ENCODE results near the gene GNAI2.
A peak's percentile ranks its signal among the peaks of the same experiment; 100 is the strongest.
"Not testable (repeated sequence)": the region's sequence is repeated elsewhere in the genome, so short reads cannot be mapped to it uniquely, and the experiment has no call there.

Gene GNAI2

DNA sequence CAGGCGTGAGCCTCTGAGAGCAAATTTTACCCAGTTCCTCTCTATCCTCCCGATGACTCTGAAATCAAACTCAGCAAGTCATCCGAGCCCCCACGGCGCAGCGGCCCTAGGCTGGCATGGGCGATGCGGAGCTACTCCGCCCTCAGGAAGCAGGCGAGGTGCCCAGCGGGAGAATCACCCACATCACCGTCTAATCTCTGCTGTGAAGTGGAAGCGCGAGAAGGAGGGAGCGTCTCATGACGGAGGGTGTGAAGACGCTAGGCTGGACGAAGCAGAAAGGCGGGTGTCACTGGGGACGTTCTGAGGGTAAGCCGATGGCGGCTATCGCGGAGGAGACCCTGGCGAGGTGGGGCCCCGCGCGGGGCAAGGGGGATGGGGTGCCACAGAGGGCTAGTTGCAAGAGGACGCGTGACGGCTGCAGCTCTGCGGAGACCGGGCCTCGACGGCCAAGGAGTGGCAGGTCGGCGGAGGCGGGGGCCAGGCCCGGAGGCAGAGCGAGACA is 9.1 kb upstream of the GNAI2 start:
- DNase-seq (ENCODE audit: low read depth): peak; percentile 59

DNA sequence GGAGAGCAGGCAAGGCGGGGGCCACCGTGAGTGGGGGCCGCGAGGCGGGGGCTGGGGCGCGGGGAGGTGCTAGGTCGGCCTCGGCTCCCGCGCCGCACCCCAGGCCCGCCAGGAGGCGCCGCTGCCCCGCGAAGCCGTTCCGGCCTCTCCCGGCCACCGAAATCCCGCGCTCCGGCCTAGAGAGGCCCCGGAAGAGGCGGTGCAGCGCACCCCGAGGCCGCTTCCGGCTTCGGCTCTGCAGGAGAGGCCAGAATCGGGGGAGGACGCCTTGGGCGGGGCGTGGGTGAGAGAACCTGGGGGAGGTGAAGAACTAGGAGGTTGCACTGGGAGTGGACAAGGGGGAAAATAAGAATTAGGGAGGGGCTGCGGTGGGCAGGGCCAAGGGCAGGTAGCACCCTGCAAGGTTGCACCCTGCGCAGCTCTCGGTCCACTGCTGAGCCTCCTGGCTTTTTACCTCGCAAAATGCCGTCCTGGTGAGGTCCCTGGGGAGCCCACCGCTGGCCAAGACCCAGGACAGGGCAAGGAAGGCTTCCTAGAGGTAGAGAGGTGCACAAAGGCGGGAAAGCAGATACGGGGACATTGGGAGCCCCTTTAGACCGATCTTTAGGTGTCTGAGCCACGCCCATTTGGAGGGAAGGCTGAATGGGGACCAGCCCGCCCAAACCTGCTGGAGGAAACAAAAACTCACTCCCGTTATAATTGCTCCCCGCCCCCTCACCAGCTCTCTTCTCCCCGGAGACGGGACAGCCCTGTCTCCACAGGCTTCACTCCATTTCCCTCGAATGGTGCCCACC is 8.4 kb upstream of the GNAI2 start:
- DNase-seq (ENCODE audit: low read depth): peak; percentile 89

- peak; percentile 32 for DNase-seq (ENCODE audit: low read depth)
Measured at GRCh38 chr3:50228184-50228763, 7.7 kb upstream of the GNAI2 start.

GRCh38 chr3:50229490-50229889 is 6.5 kb upstream of the GNAI2 start:
- no peak for DNase-seq (ENCODE audit: low read depth)

DNA sequence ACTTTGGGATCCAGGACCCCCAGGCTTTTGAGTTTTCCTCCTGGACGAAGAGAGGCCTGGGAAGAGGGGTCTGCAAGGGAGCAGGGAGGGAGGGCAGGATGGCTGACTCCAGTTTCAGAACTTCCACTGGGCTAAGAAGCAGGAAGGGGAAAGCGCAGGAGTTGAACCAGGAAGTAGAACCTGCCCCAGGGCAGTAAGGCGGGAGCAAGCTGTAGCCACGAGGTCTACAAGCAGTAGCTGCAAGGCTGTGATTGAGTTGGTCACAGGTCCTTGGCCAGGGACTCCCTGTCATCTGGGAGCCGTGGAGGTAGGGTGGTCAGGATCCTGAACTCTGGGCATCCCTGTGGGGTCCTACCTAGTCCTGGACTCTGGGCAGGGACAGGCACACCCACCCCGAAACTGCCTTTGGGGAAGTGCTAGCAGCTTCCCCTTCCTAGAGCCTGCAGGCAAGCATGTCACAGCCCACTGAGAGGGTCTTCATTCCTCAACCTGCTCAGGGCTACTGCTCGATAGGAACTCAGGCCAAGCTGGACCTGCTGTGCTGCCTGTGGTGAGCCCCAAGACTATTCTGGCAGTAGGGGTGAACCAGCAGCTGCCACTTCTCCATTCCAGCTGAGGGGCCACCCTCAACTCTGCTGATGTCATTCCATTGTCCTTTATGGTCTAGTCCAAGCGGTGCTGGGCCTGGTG is 5.8 kb upstream of the GNAI2 start:
- DNase-seq (ENCODE audit: low read depth): no peak

- DNase-seq (ENCODE audit: low read depth): peak; percentile 29
Measured at GRCh38 chr3:50230794-50231125, 5.2 kb upstream of the GNAI2 start.

DNA sequence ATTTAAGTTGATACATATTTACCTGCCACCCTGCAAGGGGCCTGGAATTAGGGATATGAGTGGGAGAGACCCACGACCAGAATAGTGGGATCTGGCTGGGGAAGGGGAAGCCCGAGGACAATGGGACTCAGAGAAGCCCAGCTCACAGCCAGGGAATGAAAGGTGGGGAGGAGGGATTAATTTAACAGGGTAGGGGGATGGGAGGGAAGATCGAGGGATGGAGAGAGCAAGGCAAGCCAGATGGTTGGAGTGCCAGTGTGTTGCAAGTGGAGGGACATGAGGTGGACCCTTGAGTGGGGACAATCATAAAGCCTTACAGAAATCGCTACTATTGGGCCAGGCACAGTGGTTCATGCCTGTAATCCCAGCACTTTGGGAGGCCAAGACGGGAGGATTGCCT is 4.4 kb upstream of the GNAI2 start:
- DNase-seq (ENCODE audit: low read depth): no peak

- DNase-seq (ENCODE audit: low read depth): no peak
Measured at GRCh38 chr3:50232303-50232702, 3.7 kb upstream of the GNAI2 start.

DNA sequence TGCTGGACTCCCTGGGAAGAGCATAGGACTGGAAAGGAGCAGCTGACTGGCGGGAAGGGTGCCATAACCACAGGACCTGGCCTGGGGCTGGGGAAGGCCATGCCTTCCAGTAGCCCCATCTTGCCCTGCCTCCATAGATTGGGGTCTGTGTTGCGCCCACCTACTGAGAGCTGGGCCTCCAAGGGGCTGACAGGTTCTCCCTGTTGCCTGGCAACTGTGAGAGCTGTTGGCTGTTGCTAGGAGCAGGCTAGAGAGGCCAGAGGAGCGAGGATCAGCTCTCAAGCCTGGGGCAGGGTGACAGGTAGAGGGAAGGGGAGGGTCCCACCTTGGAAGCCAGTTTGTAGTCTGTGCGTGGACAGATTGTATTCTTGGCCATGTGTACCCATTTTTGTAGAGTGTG is 2.8 kb upstream of the GNAI2 start:
- DNase-seq (ENCODE audit: low read depth): no peak

GRCh38 chr3:50236484-50237132 is 604 bp downstream of the GNAI2 start:
- no peak for DNase-seq (ENCODE audit: low read depth)

DNA sequence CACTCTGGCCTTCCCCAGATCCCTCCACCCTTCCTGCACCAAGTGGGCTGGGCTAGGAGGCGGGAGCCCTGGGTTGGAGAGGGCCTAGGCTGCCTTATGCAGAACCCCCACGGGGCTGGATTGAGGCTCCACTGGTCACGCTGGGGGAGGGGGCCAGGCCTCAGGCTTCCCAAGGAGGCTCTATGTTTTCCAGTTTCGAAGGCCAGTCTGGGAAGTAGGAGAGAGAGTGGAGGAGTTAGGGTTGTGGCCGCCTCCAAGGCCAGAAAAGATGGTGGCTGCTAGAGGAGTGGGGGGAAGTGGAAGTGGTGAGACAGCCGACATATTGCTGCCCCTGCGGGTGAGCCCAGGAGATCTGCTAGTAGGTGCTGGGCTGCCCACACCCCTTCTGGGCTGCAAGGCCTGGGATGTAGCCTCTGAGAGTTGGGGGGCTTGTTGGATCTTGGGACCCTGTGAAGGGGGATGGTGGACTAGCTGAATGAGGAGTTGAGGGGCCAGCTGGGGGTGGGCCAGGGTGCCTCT is 1.2 kb downstream of the GNAI2 start:
- DNase-seq (ENCODE audit: low read depth): peak; percentile 69

GRCh38 chr3:50237754-50238548 is 1.9 kb downstream of the GNAI2 start:
- DNase-seq (ENCODE audit: low read depth): peak; percentile 92

DNA sequence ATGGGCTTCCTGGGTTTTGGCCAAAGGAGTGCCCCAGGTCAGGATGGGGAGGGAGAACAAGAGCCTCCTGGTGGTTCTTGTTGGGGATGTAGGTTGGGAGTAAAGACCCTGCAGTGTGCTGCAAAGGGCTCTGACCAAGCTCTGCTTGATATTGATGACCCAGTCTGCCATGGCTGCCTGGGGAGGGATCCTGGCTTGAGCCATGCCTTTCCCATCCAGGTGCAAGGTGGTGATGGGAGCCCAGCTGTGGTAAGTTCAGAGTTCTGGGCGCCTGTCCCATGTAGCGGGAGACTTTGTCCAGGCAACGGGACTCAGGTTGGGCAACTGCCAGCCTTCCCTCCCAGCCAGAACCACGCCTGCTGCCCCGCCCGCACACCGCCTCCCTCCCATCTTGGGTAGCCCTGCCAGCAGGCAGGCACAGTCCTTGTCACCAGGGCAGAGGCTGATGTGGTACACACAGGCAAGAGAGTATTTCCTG is 2.6 kb downstream of the GNAI2 start:
- peak; percentile 49 for DNase-seq (ENCODE audit: low read depth)

GRCh38 chr3:50239649-50240048 is 3.6 kb downstream of the GNAI2 start:
- no peak for DNase-seq (ENCODE audit: low read depth)

- no peak for DNase-seq (ENCODE audit: low read depth)
Measured at GRCh38 chr3:50241163-50241562, 5.2 kb downstream of the GNAI2 start.

GRCh38 chr3:50241713-50242380 is 5.8 kb downstream of the GNAI2 start:
- DNase-seq (ENCODE audit: low read depth): no peak

DNA sequence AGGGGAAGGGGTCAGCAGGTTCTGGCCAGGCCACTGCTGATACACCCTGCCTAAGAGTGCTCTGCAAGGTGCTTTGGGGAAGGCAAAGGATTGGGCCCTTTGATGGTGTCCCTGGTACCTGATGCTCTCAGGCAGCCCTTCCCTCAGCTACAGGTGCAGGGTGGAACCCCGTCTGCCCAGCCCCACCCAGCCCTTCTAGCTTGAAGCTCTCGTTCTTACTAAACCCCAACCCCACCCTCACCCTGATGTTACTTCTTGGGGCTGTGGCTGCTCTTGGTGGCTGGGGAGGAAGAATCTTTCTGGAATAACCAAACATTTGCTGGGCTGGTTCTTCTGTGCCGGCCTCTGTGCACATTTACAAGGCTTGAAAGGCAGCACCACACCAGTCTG is 6.4 kb downstream of the GNAI2 start:
- DNase-seq (ENCODE audit: low read depth): no peak

DNA sequence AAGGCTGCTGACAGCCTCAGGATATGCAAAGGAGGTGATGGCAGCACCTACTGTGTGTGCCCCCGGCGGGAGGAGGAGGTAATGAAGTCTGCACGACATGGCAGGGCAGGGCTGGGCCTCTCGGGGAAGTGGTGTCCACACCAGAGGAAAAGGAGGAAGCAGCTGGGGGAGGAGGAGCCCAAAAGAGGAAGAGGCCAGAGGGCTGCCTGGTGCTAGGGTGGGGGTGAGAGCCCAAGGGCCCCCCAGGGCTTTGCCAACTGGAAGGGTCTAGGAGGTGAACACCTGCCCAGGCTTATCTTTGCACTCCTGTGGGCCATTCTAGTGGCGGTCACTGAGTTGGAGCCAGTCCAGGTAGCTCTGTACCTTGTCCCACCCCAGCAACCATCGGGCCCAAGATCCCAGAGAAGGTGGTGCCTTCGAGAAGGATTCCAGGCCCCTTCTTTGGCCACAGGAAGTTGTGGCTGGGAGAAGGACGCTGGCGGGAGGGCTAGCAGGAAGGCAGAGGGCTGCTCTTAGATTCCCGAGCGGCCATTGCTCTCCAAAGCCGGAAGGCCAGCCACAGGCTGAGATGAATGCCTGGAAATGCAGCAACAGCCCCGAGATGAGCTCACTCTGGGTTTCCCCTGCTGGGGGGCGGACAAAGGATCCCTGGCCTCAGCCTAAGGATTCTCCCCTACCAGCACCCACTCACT is 7.0 kb downstream of the GNAI2 start:
- DNase-seq (ENCODE audit: low read depth): peak; percentile 72

DNA sequence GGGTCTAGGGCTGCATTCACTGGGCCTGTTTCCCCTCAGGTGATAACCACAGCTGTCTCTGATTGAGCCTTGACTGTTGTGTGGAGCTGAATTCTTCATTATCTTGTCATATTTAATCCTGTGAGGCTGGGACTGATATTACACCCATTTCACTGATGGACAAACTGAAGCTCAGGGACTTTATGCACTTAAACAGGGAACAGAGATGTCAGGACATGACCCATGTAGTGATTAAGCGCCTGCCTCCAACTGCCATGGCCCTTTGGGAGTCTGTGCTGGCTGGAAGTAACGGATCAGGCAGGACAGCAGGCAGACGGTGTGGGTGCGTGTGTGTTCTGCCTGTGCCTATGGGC is 7.5 kb downstream of the GNAI2 start:
- DNase-seq (ENCODE audit: low read depth): no peak

- DNase-seq (ENCODE audit: low read depth): not testable (repeated sequence)
Measured at GRCh38 chr3:50244813-50245212, 8.8 kb downstream of the GNAI2 start.

All from EH (cell line).